HEK293 (cell line): ENCODE results near the gene SLC18A2.

ENCODE experiments used
- CTCF ChIA-PET: fragments of 350-600 bp; formaldehyde crosslinking; extraction: SDS; loops from one replicate; lab custom pipeline; 2021; ENCODE audit warnings: antibody characterized with exemption; lab: Yijun Ruan, JAX
- POLR2A ChIA-PET: fragments of 300-600 bp; formaldehyde crosslinking; extraction: SDS; loops from one replicate; lab custom pipeline; 2020; ENCODE audit warnings: antibody characterized with exemption, inconsistent platforms; lab: Yijun Ruan, JAX
- H3K27ac ChIP-seq: fragments of 200-500 bp; sonication (Bioruptor generic); 2 replicates; pipeline ENCODE4 v1.5.1; 2014; ENCODE audit warnings: low read depth, low read length, control low read depth, inconsistent platforms; ENCODE audit errors: extremely low read depth
- H3K36me3 ChIP-seq, 2 experiments: fragments of 200-500 bp in 1 of 2; sonication (Bioruptor generic) in 1 of 2; 1 replicate in 1 of 2; 2 replicates in 1 of 2; pipeline ENCODE4 v1.5.1; 2014 to 2017; ENCODE audit warnings: inconsistent platforms in 2 of 2, low read length in 2 of 2; ENCODE audit not compliant: control insufficient read depth in 2 of 2, insufficient read depth in 1 of 2
- H3K4me1 ChIP-seq: fragments of 200-500 bp; sonication (Bioruptor generic); 2 replicates; pipeline ENCODE4 v1.5.1; 2014; ENCODE audit warnings: mild to moderate bottlenecking, low read length, inconsistent platforms; ENCODE audit not compliant: control insufficient read depth, insufficient read depth
- H3K4me3 ChIP-seq: 2 replicates; pipeline ENCODE4 v1.5.1; 2011; ENCODE audit warnings: low read depth, mild to moderate bottlenecking, control low read depth, low read length, moderate library complexity
- H3K9me3 ChIP-seq: fragments of 200-500 bp; sonication (Bioruptor generic); 2 replicates; pipeline ENCODE4 v1.5.1; 2014; ENCODE audit warnings: low read depth, low read length, inconsistent platforms; ENCODE audit not compliant: control insufficient read depth, insufficient read depth
- SP7 ChIP-seq: fragments of 450-650 bp; formaldehyde crosslinking; IDR thresholded peaks from 2 replicates; pipeline ENCODE4 v1.5.1; 2016; ENCODE audit warnings: missing biosample characterization, missing genetic modification characterization
- YY1 ChIP-seq: fragments of 450-650 bp; formaldehyde crosslinking; IDR thresholded peaks from 2 replicates; pipeline ENCODE4 v1.5.1; 2018; ENCODE audit warnings: missing biosample characterization, missing genetic modification characterization
- ZBTB48 ChIP-seq: fragments of 450-650 bp; formaldehyde crosslinking; IDR thresholded peaks from 2 replicates; pipeline ENCODE4 v1.5.1; 2016; ENCODE audit warnings: missing biosample characterization, missing genetic modification characterization
- ZNF112 ChIP-seq: fragments of 450-650 bp; formaldehyde crosslinking; IDR thresholded peaks from 2 replicates; pipeline ENCODE4 v1.5.0; 2017; ENCODE audit warnings: missing biosample characterization, missing genetic modification characterization
- ZNF114 ChIP-seq: fragments of 450-650 bp; formaldehyde crosslinking; IDR thresholded peaks from 2 replicates; pipeline ENCODE4 v1.5.0; 2017; ENCODE audit warnings: missing biosample characterization, missing genetic modification characterization
- ZNF155 ChIP-seq: fragments of 450-650 bp; formaldehyde crosslinking; IDR thresholded peaks from 2 replicates; pipeline ENCODE4 v1.5.1; 2016; ENCODE audit warnings: missing biosample characterization, missing genetic modification characterization
- ZNF157 ChIP-seq: fragments of 450-650 bp; formaldehyde crosslinking; IDR thresholded peaks from 2 replicates; pipeline ENCODE4 v1.5.1; 2016; ENCODE audit warnings: missing biosample characterization, missing genetic modification characterization
- ZNF16 ChIP-seq: fragments of 450-650 bp; formaldehyde crosslinking; IDR thresholded peaks from 2 replicates; pipeline ENCODE4 v1.5.1; 2016; ENCODE audit warnings: low read depth, missing biosample characterization, missing genetic modification characterization
- ZNF311 ChIP-seq: fragments of 450-650 bp; formaldehyde crosslinking; IDR thresholded peaks from 2 replicates; pipeline ENCODE4 v1.5.1; 2017; ENCODE audit warnings: missing biosample characterization, missing genetic modification characterization, borderline replicate concordance
- ZNF354C ChIP-seq: fragments of 450-650 bp; formaldehyde crosslinking; IDR thresholded peaks from 2 replicates; pipeline ENCODE4 v1.5.1; 2016; ENCODE audit warnings: missing biosample characterization, missing genetic modification characterization, low read depth, borderline replicate concordance
- ZNF426 ChIP-seq: fragments of 450-650 bp; formaldehyde crosslinking; IDR thresholded peaks from 2 replicates; pipeline ENCODE4 v1.5.1; 2017; ENCODE audit warnings: missing biosample characterization, missing genetic modification characterization, mild to moderate bottlenecking, inconsistent platforms, moderate library complexity
- ZNF555 ChIP-seq: fragments of 450-650 bp; formaldehyde crosslinking; conservative IDR thresholded peaks from 2 replicates; pipeline ENCODE4 v1.5.1; 2017; ENCODE audit warnings: missing biosample characterization, mild to moderate bottlenecking, missing genetic modification characterization, inconsistent platforms
- ZNF677 ChIP-seq: fragments of 450-650 bp; IDR thresholded peaks from 2 replicates; pipeline ENCODE4 v1.5.0; 2018; ENCODE audit warnings: missing biosample characterization, mild to moderate bottlenecking, missing genetic modification characterization, moderate library complexity
- TF ChIP-seq, protein P1 (sequence below): fragments of 450-650 bp; formaldehyde crosslinking; IDR thresholded peaks from 2 replicates; pipeline ENCODE4 v1.5.0; 2017; ENCODE audit warnings: missing biosample characterization, missing genetic modification characterization, borderline replicate concordance
- TF ChIP-seq, protein P2 (sequence below): fragments of 450-650 bp; formaldehyde crosslinking; IDR thresholded peaks from 2 replicates; pipeline ENCODE4 v1.5.1; 2016; ENCODE audit warnings: missing biosample characterization, missing genetic modification characterization, borderline replicate concordance
- TF ChIP-seq, protein P3 (sequence below): fragments of 450-650 bp; formaldehyde crosslinking; IDR thresholded peaks from 2 replicates; pipeline ENCODE4 v1.5.1; 2016; ENCODE audit warnings: missing biosample characterization, missing genetic modification characterization
- TF ChIP-seq, protein P4 (sequence below): fragments of 450-650 bp; formaldehyde crosslinking; IDR thresholded peaks from 2 replicates; pipeline ENCODE4 v1.5.1; 2017; ENCODE audit warnings: missing biosample characterization, missing genetic modification characterization
- TF ChIP-seq, protein P5 (sequence below): fragments of 450-650 bp; formaldehyde crosslinking; IDR thresholded peaks from 2 replicates; pipeline ENCODE4 v1.5.1; 2016; ENCODE audit warnings: missing biosample characterization, missing genetic modification characterization
- TF ChIP-seq, protein P6 (sequence below): fragments of 450-650 bp; formaldehyde crosslinking; IDR thresholded peaks from 2 replicates; pipeline ENCODE4 v1.5.1; 2016; ENCODE audit warnings: missing biosample characterization, missing genetic modification characterization, low read depth

Gene SLC18A2

DNA sequence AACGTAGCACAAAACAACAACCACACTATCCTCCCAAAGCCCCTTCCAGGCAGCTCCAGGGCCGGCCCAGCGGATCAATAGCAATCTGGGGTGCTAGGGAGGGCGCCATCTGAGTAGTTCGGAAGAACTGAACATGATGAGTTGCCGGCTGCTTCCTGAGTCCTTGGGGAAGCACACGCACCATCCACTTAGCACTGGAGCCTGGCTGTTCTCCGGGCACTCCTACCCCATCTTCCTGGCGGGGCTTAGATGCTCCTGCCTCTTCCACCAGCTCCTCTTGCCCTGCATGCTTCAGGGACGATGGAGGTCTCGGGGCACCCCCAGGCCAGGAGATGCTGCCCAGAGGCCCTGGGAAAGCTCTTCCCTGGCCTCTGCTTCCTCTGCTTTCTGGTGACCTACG, 43.7 kb upstream of the SLC18A2 start, which contains the start of gene KCNK18 (continued):
- TF ChIP-seq, protein P1, sequence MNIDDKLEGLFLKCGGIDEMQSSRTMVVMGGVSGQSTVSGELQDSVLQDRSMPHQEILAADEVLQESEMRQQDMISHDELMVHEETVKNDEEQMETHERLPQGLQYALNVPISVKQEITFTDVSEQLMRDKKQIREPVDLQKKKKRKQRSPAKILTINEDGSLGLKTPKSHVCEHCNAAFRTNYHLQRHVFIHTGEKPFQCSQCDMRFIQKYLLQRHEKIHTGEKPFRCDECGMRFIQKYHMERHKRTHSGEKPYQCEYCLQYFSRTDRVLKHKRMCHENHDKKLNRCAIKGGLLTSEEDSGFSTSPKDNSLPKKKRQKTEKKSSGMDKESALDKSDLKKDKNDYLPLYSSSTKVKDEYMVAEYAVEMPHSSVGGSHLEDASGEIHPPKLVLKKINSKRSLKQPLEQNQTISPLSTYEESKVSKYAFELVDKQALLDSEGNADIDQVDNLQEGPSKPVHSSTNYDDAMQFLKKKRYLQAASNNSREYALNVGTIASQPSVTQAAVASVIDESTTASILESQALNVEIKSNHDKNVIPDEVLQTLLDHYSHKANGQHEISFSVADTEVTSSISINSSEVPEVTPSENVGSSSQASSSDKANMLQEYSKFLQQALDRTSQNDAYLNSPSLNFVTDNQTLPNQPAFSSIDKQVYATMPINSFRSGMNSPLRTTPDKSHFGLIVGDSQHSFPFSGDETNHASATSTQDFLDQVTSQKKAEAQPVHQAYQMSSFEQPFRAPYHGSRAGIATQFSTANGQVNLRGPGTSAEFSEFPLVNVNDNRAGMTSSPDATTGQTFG = no peak
- TF ChIP-seq, all 188 proteins: peak for 0

DNA sequence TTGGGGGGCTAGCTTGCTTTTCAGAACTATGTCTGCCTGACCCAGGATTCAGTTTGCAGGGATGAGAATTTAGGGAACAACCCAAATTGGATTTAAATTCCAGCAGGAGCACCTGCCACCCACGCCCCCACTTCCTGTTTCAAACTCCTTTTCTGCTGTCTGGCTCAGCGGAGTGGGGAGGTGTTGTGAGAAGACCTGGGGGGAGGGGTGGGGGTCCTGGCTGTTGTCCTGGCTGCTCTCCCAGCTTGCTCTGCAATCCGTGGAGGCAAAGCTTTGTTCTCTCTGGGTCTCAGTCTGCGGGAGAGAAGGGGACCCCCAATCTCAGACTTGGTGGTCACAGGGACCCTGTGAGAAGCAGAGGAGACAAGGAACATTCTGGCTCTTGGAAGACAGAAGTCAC, 42.8 kb upstream of the SLC18A2 start:
- no peaks in the 10 kb centered on the region for H3K36me3 ChIP-seq
- no peaks in the 10 kb centered on the region for H3K9me3 ChIP-seq
- H3K4me1 ChIP-seq = no peaks in the 10 kb centered on the region
- POLR2A ChIA-PET = no interaction called here
- TF ChIP-seq ZNF16 (tag by site-specific recombination) (no peak), ZNF354C (tag by site-specific recombination) (no peak), ZNF114 (no peak), ZNF155 (tag by site-specific recombination) (no peak), ZNF311 (tag by site-specific recombination) (no peak)
- TF ChIP-seq, protein P2, sequence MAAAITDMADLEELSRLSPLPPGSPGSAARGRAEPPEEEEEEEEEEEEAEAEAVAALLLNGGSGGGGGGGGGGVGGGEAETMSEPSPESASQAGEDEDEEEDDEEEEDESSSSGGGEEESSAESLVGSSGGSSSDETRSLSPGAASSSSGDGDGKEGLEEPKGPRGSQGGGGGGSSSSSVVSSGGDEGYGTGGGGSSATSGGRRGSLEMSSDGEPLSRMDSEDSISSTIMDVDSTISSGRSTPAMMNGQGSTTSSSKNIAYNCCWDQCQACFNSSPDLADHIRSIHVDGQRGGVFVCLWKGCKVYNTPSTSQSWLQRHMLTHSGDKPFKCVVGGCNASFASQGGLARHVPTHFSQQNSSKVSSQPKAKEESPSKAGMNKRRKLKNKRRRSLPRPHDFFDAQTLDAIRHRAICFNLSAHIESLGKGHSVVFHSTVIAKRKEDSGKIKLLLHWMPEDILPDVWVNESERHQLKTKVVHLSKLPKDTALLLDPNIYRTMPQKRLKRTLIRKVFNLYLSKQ = no peak
- TF ChIP-seq, protein P3, sequence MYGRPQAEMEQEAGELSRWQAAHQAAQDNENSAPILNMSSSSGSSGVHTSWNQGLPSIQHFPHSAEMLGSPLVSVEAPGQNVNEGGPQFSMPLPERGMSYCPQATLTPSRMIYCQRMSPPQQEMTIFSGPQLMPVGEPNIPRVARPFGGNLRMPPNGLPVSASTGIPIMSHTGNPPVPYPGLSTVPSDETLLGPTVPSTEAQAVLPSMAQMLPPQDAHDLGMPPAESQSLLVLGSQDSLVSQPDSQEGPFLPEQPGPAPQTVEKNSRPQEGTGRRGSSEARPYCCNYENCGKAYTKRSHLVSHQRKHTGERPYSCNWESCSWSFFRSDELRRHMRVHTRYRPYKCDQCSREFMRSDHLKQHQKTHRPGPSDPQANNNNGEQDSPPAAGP (tag by site-specific recombination) = no peak
- H3K4me3 ChIP-seq = no peak overlapping the region
- no peak overlapping the region for H3K27ac ChIP-seq
- CTCF ChIA-PET = interaction anchor here (1.0 kb wide), 1 partner anchor 18 kb away, joined by 3 read pairs; no protein-coding TSS in a partner anchor

DNA sequence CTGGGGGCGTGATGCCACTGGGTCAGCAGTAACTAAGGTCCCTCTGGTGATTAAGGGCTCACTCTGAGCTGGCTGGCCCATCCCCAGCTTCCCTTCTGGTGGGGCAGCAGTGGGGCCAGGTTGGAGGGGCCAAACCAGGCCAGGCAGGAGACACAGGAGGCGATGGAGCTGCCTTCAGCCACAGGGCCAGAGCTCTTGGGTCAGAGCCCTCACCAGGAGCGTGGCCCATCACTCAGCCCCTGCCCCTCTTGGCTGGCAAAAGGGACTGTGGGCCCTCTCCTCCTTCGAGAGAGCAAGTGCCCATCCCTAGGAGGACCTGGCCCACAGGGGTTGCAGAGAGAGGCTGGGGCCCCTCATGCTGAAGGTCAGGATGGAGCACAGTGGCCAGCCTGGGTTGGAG, 39.1 kb upstream of the SLC18A2 start:
- POLR2A ChIA-PET = no interaction called here
- CTCF ChIA-PET = interaction anchor here (0.6 to 2.2 kb wide), 2 partner anchors 15 to 80 kb away, joined by 3 to 10 read pairs; no protein-coding TSS in a partner anchor
- Histone ChIP-seq H3K36me3 (no peaks in the 10 kb centered on the region), H3K4me3 (no peak overlapping the region), H3K4me1 (no peaks in the 10 kb centered on the region), H3K9me3 (no peaks in the 10 kb centered on the region), H3K27ac (no peak overlapping the region)
- TF ChIP-seq SP7 (tag by site-specific recombination) = no peak
- no peak for TF ChIP-seq ZNF112 (tag by site-specific recombination)

DNA sequence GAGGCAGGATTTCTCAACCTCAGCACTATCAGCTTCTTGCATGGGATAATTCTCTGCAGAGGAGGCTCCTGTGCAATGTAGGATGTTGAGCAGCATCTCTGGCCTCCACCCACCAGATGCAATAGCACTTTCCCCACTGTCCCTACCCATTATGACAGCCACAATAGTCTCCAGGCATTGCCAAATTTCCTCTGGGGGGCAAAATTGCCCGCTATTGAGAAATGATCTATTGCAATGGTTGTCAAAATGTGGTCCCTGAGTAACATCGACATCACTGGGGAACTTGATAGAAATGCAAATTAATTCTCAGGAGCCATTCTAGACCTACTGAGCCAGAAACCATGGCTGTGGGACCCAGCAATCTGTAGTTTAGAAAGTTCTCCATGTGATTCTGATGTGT, 36.6 kb upstream of the SLC18A2 start:
- no peaks in the 10 kb centered on the region for H3K4me1 ChIP-seq
- ChIA-PET CTCF (no interaction called here), POLR2A (no interaction called here)
- H3K36me3 ChIP-seq = no peaks in the 10 kb centered on the region
- H3K4me3 ChIP-seq = no peak overlapping the region
- H3K9me3 ChIP-seq = no peaks in the 10 kb centered on the region
- H3K27ac ChIP-seq = no peak overlapping the region
- TF ChIP-seq ZBTB48 (tag by site-specific recombination) (no peak), ZNF555 (tag by site-specific recombination) (no peak), ZNF677 (tag by site-specific recombination) (no peak), ZNF426 (tag by site-specific recombination) (no peak), YY1 (tag by site-specific recombination) (no peak), ZNF114 (no peak), ZNF157 (no peak), ZNF16 (tag by site-specific recombination) (no peak)
- TF ChIP-seq, protein P4, sequence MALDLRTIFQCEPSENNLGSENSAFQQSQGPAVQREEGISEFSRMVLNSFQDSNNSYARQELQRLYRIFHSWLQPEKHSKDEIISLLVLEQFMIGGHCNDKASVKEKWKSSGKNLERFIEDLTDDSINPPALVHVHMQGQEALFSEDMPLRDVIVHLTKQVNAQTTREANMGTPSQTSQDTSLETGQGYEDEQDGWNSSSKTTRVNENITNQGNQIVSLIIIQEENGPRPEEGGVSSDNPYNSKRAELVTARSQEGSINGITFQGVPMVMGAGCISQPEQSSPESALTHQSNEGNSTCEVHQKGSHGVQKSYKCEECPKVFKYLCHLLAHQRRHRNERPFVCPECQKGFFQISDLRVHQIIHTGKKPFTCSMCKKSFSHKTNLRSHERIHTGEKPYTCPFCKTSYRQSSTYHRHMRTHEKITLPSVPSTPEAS (tag by site-specific recombination) = no peak
- TF ChIP-seq, protein P5, sequence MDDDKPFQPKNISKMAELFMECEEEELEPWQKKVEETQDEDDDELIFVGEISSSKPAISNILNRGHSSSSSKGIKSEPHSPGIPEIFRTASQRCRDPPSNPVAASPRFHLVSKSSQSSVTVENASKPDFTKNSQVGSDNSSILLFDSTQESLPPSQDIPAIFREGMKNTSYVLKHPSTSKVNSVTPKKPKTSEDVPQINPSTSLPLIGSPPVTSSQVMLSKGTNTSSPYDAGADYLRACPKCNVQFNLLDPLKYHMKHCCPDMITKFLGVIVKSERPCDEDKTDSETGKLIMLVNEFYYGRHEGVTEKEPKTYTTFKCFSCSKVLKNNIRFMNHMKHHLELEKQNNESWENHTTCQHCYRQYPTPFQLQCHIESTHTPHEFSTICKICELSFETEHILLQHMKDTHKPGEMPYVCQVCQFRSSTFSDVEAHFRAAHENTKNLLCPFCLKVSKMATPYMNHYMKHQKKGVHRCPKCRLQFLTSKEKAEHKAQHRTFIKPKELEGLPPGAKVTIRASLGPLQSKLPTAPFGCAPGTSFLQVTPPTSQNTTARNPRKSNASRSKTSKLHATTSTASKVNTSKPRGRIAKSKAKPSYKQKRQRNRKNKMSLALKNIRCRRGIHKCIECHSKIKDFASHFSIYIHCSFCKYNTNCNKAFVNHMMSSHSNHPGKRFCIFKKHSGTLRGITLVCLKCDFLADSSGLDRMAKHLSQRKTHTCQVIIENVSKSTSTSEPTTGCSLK (tag by site-specific recombination) = no peak
- TF ChIP-seq, protein P6, sequence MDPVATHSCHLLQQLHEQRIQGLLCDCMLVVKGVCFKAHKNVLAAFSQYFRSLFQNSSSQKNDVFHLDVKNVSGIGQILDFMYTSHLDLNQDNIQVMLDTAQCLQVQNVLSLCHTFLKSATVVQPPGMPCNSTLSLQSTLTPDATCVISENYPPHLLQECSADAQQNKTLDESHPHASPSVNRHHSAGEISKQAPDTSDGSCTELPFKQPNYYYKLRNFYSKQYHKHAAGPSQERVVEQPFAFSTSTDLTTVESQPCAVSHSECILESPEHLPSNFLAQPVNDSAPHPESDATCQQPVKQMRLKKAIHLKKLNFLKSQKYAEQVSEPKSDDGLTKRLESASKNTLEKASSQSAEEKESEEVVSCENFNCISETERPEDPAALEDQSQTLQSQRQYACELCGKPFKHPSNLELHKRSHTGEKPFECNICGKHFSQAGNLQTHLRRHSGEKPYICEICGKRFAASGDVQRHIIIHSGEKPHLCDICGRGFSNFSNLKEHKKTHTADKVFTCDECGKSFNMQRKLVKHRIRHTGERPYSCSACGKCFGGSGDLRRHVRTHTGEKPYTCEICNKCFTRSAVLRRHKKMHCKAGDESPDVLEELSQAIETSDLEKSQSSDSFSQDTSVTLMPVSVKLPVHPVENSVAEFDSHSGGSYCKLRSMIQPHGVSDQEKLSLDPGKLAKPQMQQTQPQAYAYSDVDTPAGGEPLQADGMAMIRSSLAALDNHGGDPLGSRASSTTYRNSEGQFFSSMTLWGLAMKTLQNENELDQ (tag by site-specific recombination) = no peak
